Subcutaneous adipose tissue (tissue), 4 donors: Measurements from ENCODE around the gene PSORS1C2. TPM values are rescaled to one million over a fixed set of nuclear protein-coding genes. Genes with fewer than 3 reads are reported as not detected.

Experiments used
- CTCF ChIP-seq: fragments of 450-650 bp; IDR thresholded peaks from one replicate; pipeline ENCODE4 v1.5.1; 2016; ENCODE audit warnings: low read depth, mild to moderate bottlenecking, control low read depth, antibody characterized with exemption, moderate library complexity
- total RNA-seq, 4 donors: library from RNA; depleted of rRNA; stranded (reverse); fragments of >200 nt; gene quantifications; one replicate each; pipeline ENCODE4 v1.1.0, GENCODE V29; 2016

PSORS1C2 gene
- total RNA-seq, 4 donors from 2014 or later, result not detected

DNA sequence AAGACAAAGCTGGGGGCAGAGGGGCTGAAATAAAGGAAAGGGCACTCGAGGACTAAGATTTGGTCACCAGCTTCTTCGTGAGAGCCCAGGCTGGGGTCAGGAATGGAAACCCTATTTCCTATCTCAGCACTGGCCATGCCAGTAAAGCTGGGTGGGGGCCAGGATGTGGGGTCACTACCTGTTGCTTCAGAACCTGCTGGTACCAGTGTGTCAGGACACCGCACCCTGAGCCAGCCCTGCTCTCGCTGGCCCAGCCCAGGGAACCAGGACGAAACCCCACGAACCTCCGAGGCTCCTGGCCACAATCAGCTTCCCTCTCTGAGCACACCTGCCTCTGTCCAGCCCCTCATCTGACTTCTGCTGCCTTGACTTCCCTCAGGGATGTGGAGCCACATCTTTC is 20.7 kb downstream of the PSORS1C2 start:
- TF ChIP-seq CTCF, result no peak

DNA sequence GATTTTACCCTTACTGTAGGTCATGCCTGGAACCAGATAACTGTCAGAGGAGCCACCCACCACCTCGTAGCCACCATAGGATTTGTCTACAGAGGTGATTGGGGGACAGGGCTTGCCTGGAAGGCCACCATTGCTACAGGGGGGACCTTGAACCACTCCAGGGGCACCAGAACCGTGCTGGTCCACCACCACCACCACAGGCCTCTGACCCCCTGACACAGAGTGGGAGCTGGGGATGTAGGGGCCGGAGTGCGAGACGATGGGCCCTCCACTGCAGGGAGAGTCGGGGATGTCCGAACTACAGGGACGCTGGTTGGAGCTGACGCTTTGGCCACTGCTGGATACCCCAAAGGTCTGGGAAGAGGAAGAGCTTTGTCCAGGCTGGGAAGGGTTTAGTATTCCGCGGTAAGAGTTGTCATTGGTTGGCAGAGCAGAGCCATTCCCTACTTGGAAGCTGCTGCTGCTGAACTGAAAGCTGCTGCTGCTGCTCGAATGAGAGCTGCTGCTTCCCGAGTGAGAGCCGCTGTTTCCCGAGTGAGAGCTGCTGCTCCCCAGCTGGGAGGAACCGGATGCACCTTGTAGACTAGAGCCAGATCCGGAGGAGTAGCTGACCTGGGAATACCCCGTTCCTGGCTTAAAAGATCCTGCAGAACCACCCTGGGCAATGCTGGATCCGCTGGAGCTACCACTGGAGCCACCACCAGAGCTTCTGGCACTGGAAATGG is 22.0 kb downstream of the PSORS1C2 start:
- TF ChIP-seq CTCF, result no peak

- TF ChIP-seq CTCF, result no peak
Measured at GRCh38 chr6:31115941-31116560, 22.8 kb downstream of the PSORS1C2 start.

GRCh38 chr6:31114970-31115849 is 23.7 kb downstream of the PSORS1C2 start:
- no peak for TF ChIP-seq CTCF

GRCh38 chr6:31114541-31114878 is 24.4 kb downstream of the PSORS1C2 start, which contains the start of gene PSORS1C1:
PSORS1C1 (plus strand) TSS chr6:31114800; CDS start chr6:31129633, 14,833 bp downstream.
- TF ChIP-seq CTCF, result no peak

- TF ChIP-seq CTCF, result no peak
Measured at GRCh38 chr6:31113861-31114540, 24.9 kb downstream of the PSORS1C2 start.
